Activated CD4-positive, alpha-beta T cell treated with anti-CD3 and anti-CD28 coated beads, Interleukin-2, amount 50 U/mL, for 48 hours (primary cell): ENCODE measurements around the gene TMEM229B.
"Not testable (repeated sequence)": the region's sequence is repeated elsewhere in the genome, so short reads cannot be mapped to it uniquely, and the experiment has no call there.

Source experiments
- DNase-seq, 2 experiments: peaks; one replicate each; pipeline ENCODE4 v3.0.0-alpha.2; 2020

Gene TMEM229B

GRCh38 chr14:67451667-67452066 is 36.9 kb downstream of the TMEM229B start:
- not testable (repeated sequence) for DNase-seq

- no peak for DNase-seq
Measured at GRCh38 chr14:67449096-67449495, 39.4 kb downstream of the TMEM229B start.

- DNase-seq = no peak
Measured at GRCh38 chr14:67447033-67447381, 41.5 kb downstream of the TMEM229B start.

- DNase-seq = no peak
Measured at GRCh38 chr14:67446371-67447032, 42.0 kb downstream of the TMEM229B start.

GRCh38 chr14:67444395-67444794 is 44.1 kb downstream of the TMEM229B start:
- no peak for DNase-seq

- DNase-seq = no peak
Measured at GRCh38 chr14:67442139-67442906, 46.2 kb downstream of the TMEM229B start.

GRCh38 chr14:67441672-67442071 is 46.8 kb downstream of the TMEM229B start:
- no peak for DNase-seq

GRCh38 chr14:67441256-67441655 is 47.3 kb downstream of the TMEM229B start:
- no peak for DNase-seq

- DNase-seq = no peak
Measured at GRCh38 chr14:67440513-67440912, 48.0 kb downstream of the TMEM229B start.

GRCh38 chr14:67438969-67439368 is 49.6 kb downstream of the TMEM229B start:
- no peak for DNase-seq

- DNase-seq = no peak
Measured at GRCh38 chr14:67436006-67436866, 52.3 kb downstream of the TMEM229B start.

GRCh38 chr14:67435603-67436002 is 52.9 kb downstream of the TMEM229B start:
- no peak for DNase-seq

GRCh38 chr14:67432050-67432564 is 56.4 kb downstream of the TMEM229B start:
- no peak for DNase-seq

- no peak for DNase-seq
Measured at GRCh38 chr14:67429510-67430205, 58.9 kb downstream of the TMEM229B start.

- DNase-seq = no peak
Measured at GRCh38 chr14:67428501-67429031, 60.0 kb downstream of the TMEM229B start.

GRCh38 chr14:67426983-67427606 is 61.4 kb downstream of the TMEM229B start:
- DNase-seq = peak; percentile 62 to 73

GRCh38 chr14:67426161-67426560 is 62.4 kb downstream of the TMEM229B start:
- no peak for DNase-seq

- no peak for DNase-seq
Measured at GRCh38 chr14:67425608-67426007, 62.9 kb downstream of the TMEM229B start.

GRCh38 chr14:67424539-67424938 is 64.0 kb downstream of the TMEM229B start:
- DNase-seq = no peak

- DNase-seq = no peak
Measured at GRCh38 chr14:67423424-67423823, 65.1 kb downstream of the TMEM229B start.

- DNase-seq = no peak
Measured at GRCh38 chr14:67421356-67422224, 66.9 kb downstream of the TMEM229B start.
